BLaER1 treated with 17β-estradiol and CSF1 and Interleukin-3, amounts not matched to agents 10 nM and 100 nM (cell line): ENCODE data around the gene GSG1L2.

ENCODE experiments used
- H3K27ac ChIP-seq, 11 experiments: shearing (Covaris generic); formaldehyde crosslinking; 2 replicates each; pipeline ENCODE4 v1.8.1; 2022
- H3K27me3 ChIP-seq, 11 experiments: shearing (Covaris generic); formaldehyde crosslinking; 2 replicates each; pipeline ENCODE4 v1.8.1; 2022
- H3K36me3 ChIP-seq, 11 experiments: shearing (Covaris generic); formaldehyde crosslinking; 2 replicates each; pipeline ENCODE4 v1.8.1; 2022
- H3K4me1 ChIP-seq, 10 experiments: shearing (Covaris generic); formaldehyde crosslinking; 2 replicates each; pipeline ENCODE4 v1.8.1; 2022
- H3K4me2 ChIP-seq, 11 experiments: shearing (Covaris generic); formaldehyde crosslinking; 2 replicates each; pipeline ENCODE4 v1.8.1; 2022
- H3K4me3 ChIP-seq, 10 experiments: shearing (Covaris generic); formaldehyde crosslinking; 2 replicates each; pipeline ENCODE4 v1.8.1; 2022
- H3K9ac ChIP-seq, 11 experiments: shearing (Covaris generic); formaldehyde crosslinking; 2 replicates each; pipeline ENCODE4 v1.8.1; 2022
- H3K9me3 ChIP-seq, 11 experiments: shearing (Covaris generic); formaldehyde crosslinking; replicated peaks in 1 of 11; 2 replicates each; pipeline ENCODE4 v1.8.1; 2022
- H4K20me1 ChIP-seq, 11 experiments: shearing (Covaris generic); formaldehyde crosslinking; 2 replicates each; pipeline ENCODE4 v1.8.1; 2022
- Cebpa-rat ChIP-seq, 11 experiments: shearing (Covaris generic); IDR thresholded peaks; 2 replicates each; pipeline ENCODE4 v1.8.1; 2022

The GSG1L2 gene

GRCh38 chr17:9783050-9783449, 38.8 kb downstream of the GSG1L2 start:
- Histone ChIP-seq H4K20me1 (no peaks in the 10 kb centered on the region), H3K4me3 (no peak overlapping the region), H3K9ac (no peak overlapping the region), H3K27me3 (0 out of 22 replicates have a peak, but pooled peaks cover 0 to 4% (median 0%) of the 10 kb centered on the region in 11 experiments), H3K27ac (no peak overlapping the region), H3K4me1 (no peaks in the 10 kb centered on the region), H3K4me2 (no peak overlapping the region), H3K36me3 (no peaks in the 10 kb centered on the region), H3K9me3 (no peaks in the 10 kb centered on the region)
- TF ChIP-seq Cebpa-rat (IDR thresholded peaks at IDR 0.05): no peak

- Histone ChIP-seq H3K9me3 (peaks cover 0 to 12% (median 0%) of the 10 kb centered on the region in 11 experiments; a peak in 3 of 22 replicates), H3K27ac (no peak overlapping the region), H3K27me3 (0 out of 22 replicates have a peak, but pooled peaks cover 0 to 4% (median 0%) of the 10 kb centered on the region in 11 experiments), H3K9ac (no peak overlapping the region), H3K36me3 (no peaks in the 10 kb centered on the region), H3K4me2 (no peak overlapping the region), H3K4me1 (no peaks in the 10 kb centered on the region), H4K20me1 (no peaks in the 10 kb centered on the region), H3K4me3 (no peak overlapping the region)
- no peak for TF ChIP-seq Cebpa-rat (IDR thresholded peaks at IDR 0.05)
Measured at GRCh38 chr17:9780552-9780951, 41.3 kb downstream of the GSG1L2 start.

- Histone ChIP-seq H3K27me3 (no peaks in the 10 kb centered on the region), H3K4me1 (no peaks in the 10 kb centered on the region), H3K4me3 (no peak overlapping the region), H3K36me3 (no peaks in the 10 kb centered on the region), H3K27ac (no peak overlapping the region), H3K4me2 (no peak overlapping the region), H3K9me3 (peaks cover 0 to 16% (median 0%) of the 10 kb centered on the region in 11 experiments; a peak in 3 of 22 replicates), H3K9ac (no peak overlapping the region), H4K20me1 (no peaks in the 10 kb centered on the region)
- no peak for TF ChIP-seq Cebpa-rat (IDR thresholded peaks at IDR 0.05)
Measured at GRCh38 chr17:9776911-9777310, 45.0 kb downstream of the GSG1L2 start.

GRCh38 chr17:9772658-9773057, 49.2 kb downstream of the GSG1L2 start:
- no peak overlapping the region for H3K4me2 ChIP-seq
- H3K36me3 ChIP-seq: no peaks in the 10 kb centered on the region
- no peak overlapping the region for H3K27ac ChIP-seq
- peaks cover 0 to 16% (median 0%) of the 10 kb centered on the region in 11 experiments; a peak in 3 of 22 replicates for H3K9me3 ChIP-seq
- H3K4me1 ChIP-seq: peaks cover 0 to 9% (median 3%) of the 10 kb centered on the region in 10 experiments; a peak in 11 of 20 replicates
- H3K4me3 ChIP-seq: no peak overlapping the region
- H3K9ac ChIP-seq: no peak overlapping the region
- H4K20me1 ChIP-seq: no peaks in the 10 kb centered on the region
- no peak for TF ChIP-seq Cebpa-rat (IDR thresholded peaks at IDR 0.05)
- no peaks in the 10 kb centered on the region for H3K27me3 ChIP-seq

GRCh38 chr17:9771465-9771864, 50.4 kb downstream of the GSG1L2 start:
- TF ChIP-seq Cebpa-rat (IDR thresholded peaks at IDR 0.05): no peak
- no peak overlapping the region for H3K9ac ChIP-seq
- no peak overlapping the region for H3K27ac ChIP-seq
- H3K4me3 ChIP-seq: no peak overlapping the region
- no peaks in the 10 kb centered on the region for H3K27me3 ChIP-seq
- no peak overlapping the region for H3K4me2 ChIP-seq
- peaks cover 0 to 13% (median 0%) of the 10 kb centered on the region in 11 experiments; a peak in 3 of 22 replicates for H3K9me3 ChIP-seq
- H3K4me1 ChIP-seq: peaks cover 0 to 21% (median 15%) of the 10 kb centered on the region in 10 experiments; a peak in 14 of 20 replicates
- no peaks in the 10 kb centered on the region for H4K20me1 ChIP-seq
- no peaks in the 10 kb centered on the region for H3K36me3 ChIP-seq

- Histone ChIP-seq H3K4me3 (no peak overlapping the region), H3K9me3 (no peaks in the 10 kb centered on the region), H3K27ac (no peak overlapping the region), H3K36me3 (no peaks in the 10 kb centered on the region), H3K4me1 (peaks cover 0 to 27% (median 20%) of the 10 kb centered on the region in 10 experiments; a peak in 14 of 20 replicates), H3K4me2 (no peak overlapping the region), H3K9ac (no peak overlapping the region), H4K20me1 (no peaks in the 10 kb centered on the region), H3K27me3 (no peaks in the 10 kb centered on the region)
- no peak for TF ChIP-seq Cebpa-rat (IDR thresholded peaks at IDR 0.05)
Measured at GRCh38 chr17:9769036-9769695, 52.7 kb downstream of the GSG1L2 start.

GRCh38 chr17:9768381-9768934, 53.4 kb downstream of the GSG1L2 start:
- H3K27me3 ChIP-seq: no peaks in the 10 kb centered on the region
- H3K4me3 ChIP-seq: no peak overlapping the region
- H3K27ac ChIP-seq: no peak overlapping the region
- H3K4me2 ChIP-seq: no peak overlapping the region; a peak in 1 of 22 replicates
- no peaks in the 10 kb centered on the region for H3K9me3 ChIP-seq
- H3K9ac ChIP-seq: no peak overlapping the region
- H3K36me3 ChIP-seq: no peaks in the 10 kb centered on the region
- H4K20me1 ChIP-seq: no peaks in the 10 kb centered on the region
- peaks cover 0 to 27% (median 20%) of the 10 kb centered on the region in 10 experiments; a peak in 14 of 20 replicates for H3K4me1 ChIP-seq
- TF ChIP-seq Cebpa-rat (IDR thresholded peaks at IDR 0.05): no peak

GRCh38 chr17:9767432-9767991, 54.4 kb downstream of the GSG1L2 start:
- no peak overlapping the region for H3K27ac ChIP-seq

GRCh38 chr17:9766970-9767369, 54.9 kb downstream of the GSG1L2 start:
- Histone ChIP-seq H3K36me3 (no peaks in the 10 kb centered on the region), H3K27ac (no peak overlapping the region), H3K4me1 (peaks cover 2 to 30% (median 22%) of the 10 kb centered on the region in 10 experiments; a peak in 18 of 20 replicates), H3K4me2 (peak overlapping the region in 8 of 11 experiments; percentile 4 to 60 (median 43); a peak in 16 of 22 replicates), H3K9ac (no peak overlapping the region), H4K20me1 (no peaks in the 10 kb centered on the region), H3K9me3 (no peaks in the 10 kb centered on the region), H3K4me3 (no peak overlapping the region), H3K27me3 (no peaks in the 10 kb centered on the region)
- no peak for TF ChIP-seq Cebpa-rat (IDR thresholded peaks at IDR 0.05)

More at GRCh38 chr17:9767432-9767991, 54.4 kb downstream of the GSG1L2 start:
- no peak overlapping the region for H3K4me3 ChIP-seq
- H3K9me3 ChIP-seq: no peaks in the 10 kb centered on the region
- peaks cover 0 to 27% (median 20%) of the 10 kb centered on the region in 10 experiments; a peak in 14 of 20 replicates for H3K4me1 ChIP-seq
- no peak for TF ChIP-seq Cebpa-rat (IDR thresholded peaks at IDR 0.05)
- no peaks in the 10 kb centered on the region for H4K20me1 ChIP-seq
- H3K36me3 ChIP-seq: no peaks in the 10 kb centered on the region
- no peaks in the 10 kb centered on the region for H3K27me3 ChIP-seq
- peak overlapping the region in 8 of 11 experiments; percentile 4 to 60 (median 43); a peak in 14 of 22 replicates for H3K4me2 ChIP-seq
- no peak overlapping the region for H3K9ac ChIP-seq
